Lung (tissue), 12 donors: ENCODE results near the gene BYSL. TPM values are rescaled to one million over a fixed set of nuclear protein-coding genes. Genes with fewer than 3 reads are reported as not detected.

ENCODE experiments used
- ATAC-seq: fragments of 200-7000 bp; cut with Tn5 transposase; one replicate; pipeline ENCODE4 v1.9.1; 2020; ENCODE audit warnings: moderate number of reproducible peaks; ENCODE audit not compliant: insufficient read depth, low FRiP score
- DNase-seq, 3 donors: peaks; one replicate each; pipeline ENCODE4 v3.0.0-alpha.2; 2013 to 2017
- H3K27ac ChIP-seq, 2 donors: one replicate each; pipeline ENCODE4 v1.5.1; 2013; ENCODE audit warnings: mild to moderate bottlenecking in 2 of 2, moderate library complexity in 2 of 2, control low read depth in 1 of 2, inconsistent platforms in 1 of 2, low read depth in 1 of 2, low read length in 1 of 2
- H3K27me3 ChIP-seq, 3 donors: one replicate each; pipeline ENCODE4 v1.5.1; 2013; ENCODE audit warnings: low read length in 2 of 3; ENCODE audit not compliant: control insufficient read depth in 3 of 3, insufficient read depth in 3 of 3
- H3K36me3 ChIP-seq, 4 donors: one replicate each; pipeline ENCODE4 v1.5.1; 2013; ENCODE audit warnings: low read length in 4 of 4, mild to moderate bottlenecking in 1 of 4, moderate library complexity in 1 of 4; ENCODE audit not compliant: control insufficient read depth in 4 of 4, insufficient read depth in 4 of 4
- H3K4me1 ChIP-seq, 5 donors: one replicate each; pipeline ENCODE4 v1.5.1; 2013; ENCODE audit warnings: low read length in 5 of 5, mild to moderate bottlenecking in 2 of 5, moderate library complexity in 1 of 5; ENCODE audit not compliant: control insufficient read depth in 5 of 5, insufficient read depth in 5 of 5
- H3K4me3 ChIP-seq: one replicate; pipeline ENCODE4 v1.5.1; 2013; ENCODE audit warnings: mild to moderate bottlenecking, control low read depth, moderate library complexity
- H3K9ac ChIP-seq, 2 donors: one replicate each; pipeline ENCODE4 v1.5.1; 2013; ENCODE audit warnings: low read length in 2 of 2, control low read depth in 1 of 2; ENCODE audit not compliant: insufficient read depth in 1 of 2
- H3K9me3 ChIP-seq, 4 donors: one replicate each; pipeline ENCODE4 v1.5.1; 2013; ENCODE audit warnings: low read length in 3 of 4, mild to moderate bottlenecking in 1 of 4, moderate library complexity in 1 of 4; ENCODE audit not compliant: control insufficient read depth in 4 of 4, insufficient read depth in 3 of 4
- CTCF ChIP-seq: IDR thresholded peaks from 2 replicates; pipeline ENCODE4 v1.5.1; 2012; ENCODE audit warnings: mild to moderate bottlenecking; ENCODE audit errors: control extremely low read depth, extremely low read depth
- WGBS, 2 donors: extraction: QIAGEN DNeasy Blood & Tissue Kit; methylation state at CpG; one replicate each; pipeline ENCODE4 v1.1.7; 2013; 5-methylcytosine and 5-hydroxymethylcytosine counted together
- polyA plus RNA-seq, 2 donors: library from polyadenylated mRNA; stranded (reverse); fragments of 200-250 nt; gene quantifications; one replicate each; pipeline ENCODE4 v1.2.1, GENCODE V29; 2013
- total RNA-seq, 2 donors: library from RNA; depleted of rRNA in 1 of 2; stranded (reverse); fragments of >200 nt in 1 of 2; gene quantifications; one replicate each; pipeline ENCODE4 v1.2.1, GENCODE V29; 2014 to 2021
- donor health status: control.
- donor health status: control.
- donor health status: Bipolar disorder and iron deficiency.
- donor health status: healthy.
- donor health status: DM: yes; HTN: yes; CAD: no.

The BYSL gene
- total and polyA plus RNA-seq, 4 donors = 8.8 to 20.4 (median 14.8) TPM

DNA sequence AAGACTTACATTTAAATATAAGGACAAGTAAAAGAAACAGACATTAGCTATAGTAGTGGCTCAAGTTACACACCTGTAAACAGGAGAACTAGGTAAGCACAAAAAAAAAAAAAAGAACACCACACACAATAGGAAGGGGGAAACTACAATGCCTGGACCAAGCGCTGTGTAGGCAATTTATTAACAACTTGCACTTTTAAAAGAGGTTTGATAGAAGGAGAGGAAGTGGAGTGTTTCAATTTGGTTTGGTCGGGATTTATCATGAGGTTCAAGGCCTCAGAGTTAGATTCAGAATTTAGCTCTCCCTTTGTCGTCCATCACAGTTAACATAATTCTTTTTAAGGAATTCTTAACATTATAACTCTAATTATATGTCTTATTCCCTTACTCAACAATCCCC, 25.0 kb upstream of the BYSL start:
- Histone ChIP-seq H3K36me3 (peaks cover 0 to 3% (median under 1%) of the 10 kb centered on the region in 4 donors), H3K9ac (peak overlapping the region in 1 of 2 donors; percentile 67), H3K4me1 (peaks cover 3 to 26% (median 10%) of the 10 kb centered on the region in 5 donors), H3K27ac (no peak overlapping the region), H3K27me3 (no peaks in the 10 kb centered on the region), H3K9me3 (no peaks in the 10 kb centered on the region), H3K4me3 (no peak overlapping the region)
- WGBS, 2 donors = 29 to 53% methylated on average over 3 of the region's 3 CpGs
- no peak for TF ChIP-seq CTCF
- DNase-seq (no peak), ATAC-seq (no peak)

DNA sequence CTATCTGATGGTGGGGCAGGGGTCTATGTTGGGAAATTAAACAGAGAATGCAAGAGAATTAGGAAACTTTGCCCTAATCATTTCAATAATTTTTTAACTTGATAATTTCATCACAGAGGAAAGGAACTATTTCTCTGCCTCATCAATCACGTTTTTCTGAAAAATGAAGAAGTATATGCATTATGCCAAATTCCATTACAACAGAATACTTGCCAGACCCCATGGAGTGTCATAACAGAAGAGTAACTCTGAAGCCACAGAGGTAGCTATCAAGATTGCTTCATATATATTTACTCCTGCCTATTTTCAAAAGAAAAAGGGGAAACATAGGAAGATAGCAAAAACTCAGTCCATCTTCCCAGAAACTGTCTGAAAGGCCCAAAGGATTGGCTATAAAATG, 20.4 kb upstream of the BYSL start:
- no peak for DNase-seq
- Histone ChIP-seq H3K36me3 (peaks cover 6 to 17% (median 11%) of the 10 kb centered on the region in 4 donors), H3K4me3 (no peak overlapping the region), H3K9ac (no peak overlapping the region), H3K4me1 (peaks cover 0 to 7% (median 2%) of the 10 kb centered on the region in 5 donors), H3K27me3 (no peaks in the 10 kb centered on the region), H3K27ac (no peak overlapping the region), H3K9me3 (peaks cover 0 to 2% (median 0%) of the 10 kb centered on the region in 4 donors)
- 35 to 71% methylated on average over 1 of the region's 1 CpG for WGBS, 2 donors
- no peak for ATAC-seq
- no peak for TF ChIP-seq CTCF

- Histone ChIP-seq H3K27me3 (no peaks in the 10 kb centered on the region), H3K9me3 (peaks cover 0 to 2% (median 0%) of the 10 kb centered on the region in 4 donors), H3K9ac (no peak overlapping the region), H3K36me3 (peaks cover 10 to 24% (median 18%) of the 10 kb centered on the region in 4 donors), H3K27ac (no peak overlapping the region), H3K4me1 (no peaks in the 10 kb centered on the region), H3K4me3 (no peak overlapping the region)
- peak; percentile 17 for TF ChIP-seq CTCF
- ATAC-seq (no peak), DNase-seq (no peak)
- 92 to 95% methylated on average over 1 of the region's 1 CpG for WGBS, 2 donors
Measured at GRCh38 chr6:41901882-41902519, 19.3 kb upstream of the BYSL start.

- H3K4me3 ChIP-seq = no peak overlapping the region
- H3K27me3 ChIP-seq = no peaks in the 10 kb centered on the region
- H3K27ac ChIP-seq = no peak overlapping the region
- H3K4me1 ChIP-seq = no peaks in the 10 kb centered on the region
- DNase-seq = no peak
- 88 to 95% methylated on average over 1 of the region's 1 CpG for WGBS, 2 donors
- peaks cover 25 to 38% (median 32%) of the 10 kb centered on the region in 4 donors for H3K36me3 ChIP-seq
- H3K9ac ChIP-seq = no peak overlapping the region
- H3K9me3 ChIP-seq = no peaks in the 10 kb centered on the region
- no peak for ATAC-seq
- TF ChIP-seq CTCF = no peak
Measured at GRCh38 chr6:41909727-41910126, 11.6 kb upstream of the BYSL start.
